Mucosa of gallbladder (tissue), 1 donor: ENCODE results near the gene KCNMB2. TPM values are rescaled to one million over a fixed set of nuclear protein-coding genes. Genes with fewer than 3 reads are reported as not detected.
A peak's percentile ranks its signal among the peaks of the same experiment; 100 is the strongest.
"Not testable (repeated sequence)": the region's sequence is repeated elsewhere in the genome, so short reads cannot be mapped to it uniquely, and the experiment has no call there.

Experiments
- DNase-seq: peaks from one replicate; pipeline ENCODE4 v3.0.0-alpha.2; 2020; ENCODE audit warnings: low spot score
- total RNA-seq: library from RNA; stranded (reverse); gene quantifications from one replicate; pipeline ENCODE4 v1.2.1, GENCODE V29; 2021
- donor health status: DM: no; HTN: no; CAD: no.

Gene KCNMB2
- 4.4 TPM for total RNA-seq

DNA sequence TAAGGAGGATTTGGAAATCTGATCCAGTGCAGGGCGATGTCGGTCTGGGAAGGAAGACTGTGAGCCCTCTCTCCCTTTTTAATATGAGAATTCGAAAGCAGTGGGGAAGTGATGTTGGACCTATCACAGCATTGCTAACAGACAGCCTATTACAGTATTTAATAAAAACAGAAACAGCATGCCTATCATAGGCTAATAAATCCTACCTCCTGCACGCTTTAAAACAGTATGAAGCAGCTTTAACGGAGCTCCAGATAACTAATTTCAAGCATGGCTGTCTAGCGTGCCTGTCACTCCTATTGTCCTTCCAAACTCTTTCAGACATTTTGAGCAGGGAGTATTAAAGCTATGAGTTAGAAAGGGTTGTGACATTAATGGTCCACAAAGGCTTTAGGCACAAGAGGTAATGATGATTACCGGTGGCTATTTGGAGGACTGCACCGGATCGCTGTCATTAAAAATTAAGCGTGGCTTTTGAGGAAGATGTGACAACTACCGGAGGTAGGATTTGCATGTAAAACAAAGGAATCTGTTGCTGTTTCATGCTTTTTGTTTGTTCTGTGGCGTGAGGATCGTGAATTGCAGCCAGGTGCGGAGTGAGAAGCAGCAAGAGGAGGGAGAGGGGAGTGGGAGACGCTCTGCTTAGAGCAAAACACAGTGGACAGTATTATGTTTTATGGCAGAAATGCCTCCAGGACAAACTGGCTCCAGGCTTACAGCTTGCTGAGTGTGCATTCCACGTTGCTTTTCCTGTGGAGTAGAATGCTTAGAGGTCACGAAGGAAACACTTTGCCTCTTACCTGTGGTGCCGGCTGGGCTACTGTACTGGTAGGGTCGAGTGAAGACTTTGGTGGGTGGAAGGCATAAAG, at the start of gene KCNMB2:
TSS of gene KCNMB2 (plus strand) at position 226 of the 869 bp plus-strand sequence.
- no peak for DNase-seq

DNA sequence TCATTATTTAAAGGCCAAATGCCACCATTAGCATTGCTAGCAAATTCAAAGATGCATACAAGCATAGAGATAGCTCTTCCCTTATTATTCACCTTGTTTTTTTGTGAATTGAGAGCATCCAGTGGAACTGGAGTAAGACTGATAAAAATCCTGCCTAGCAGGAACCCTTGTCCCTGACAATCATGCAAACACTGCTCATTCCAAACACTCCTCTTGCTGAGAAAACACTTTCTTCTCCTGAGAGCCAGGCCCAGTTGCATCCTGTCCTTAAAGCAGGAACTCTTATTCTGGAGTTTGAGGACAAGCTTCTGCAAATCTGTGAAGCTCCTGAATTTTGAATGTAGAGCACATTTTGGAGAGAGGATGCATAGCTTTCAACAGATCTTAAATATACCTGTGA, 49.3 kb upstream of the KCNMB2 start:
- no peak for DNase-seq

DNA sequence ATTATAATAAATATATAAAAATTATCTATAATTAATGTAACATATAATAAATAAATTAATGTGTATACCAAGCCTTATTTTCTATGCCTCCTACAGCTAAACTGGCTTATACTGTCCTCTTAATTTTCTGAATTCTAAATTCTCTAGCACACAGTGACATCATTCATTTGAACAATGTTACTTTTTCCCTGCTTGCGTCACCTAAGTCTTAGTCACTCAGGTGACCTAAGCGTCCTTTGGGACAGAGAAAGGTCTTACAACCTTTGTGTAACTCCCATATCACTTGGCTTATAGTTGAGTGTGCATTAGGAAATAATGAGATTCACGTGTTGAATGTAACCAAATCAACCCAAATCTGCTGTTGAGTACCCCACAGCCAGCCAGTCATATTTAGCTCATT, 48.5 kb upstream of the KCNMB2 start:
- no peak for DNase-seq

DNA sequence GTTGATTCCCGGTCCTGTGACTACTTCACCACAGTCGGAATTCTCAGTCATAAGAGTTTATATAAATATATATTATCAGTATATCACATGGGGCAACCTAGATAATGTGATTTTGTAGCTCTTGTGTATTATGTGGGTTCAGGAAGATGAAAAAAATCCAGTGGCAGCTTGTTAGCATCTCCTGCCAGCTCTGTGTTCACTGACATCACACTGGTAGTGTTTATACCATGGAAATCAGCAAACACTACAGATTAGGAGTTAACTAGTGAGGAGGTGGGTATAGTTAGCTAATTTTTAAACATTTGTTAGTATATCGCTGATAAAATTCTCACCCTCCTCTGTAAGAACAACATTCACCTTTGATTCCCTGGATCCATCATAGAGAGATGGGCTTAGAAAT, 44.5 kb upstream of the KCNMB2 start:
- no peak for DNase-seq

DNA sequence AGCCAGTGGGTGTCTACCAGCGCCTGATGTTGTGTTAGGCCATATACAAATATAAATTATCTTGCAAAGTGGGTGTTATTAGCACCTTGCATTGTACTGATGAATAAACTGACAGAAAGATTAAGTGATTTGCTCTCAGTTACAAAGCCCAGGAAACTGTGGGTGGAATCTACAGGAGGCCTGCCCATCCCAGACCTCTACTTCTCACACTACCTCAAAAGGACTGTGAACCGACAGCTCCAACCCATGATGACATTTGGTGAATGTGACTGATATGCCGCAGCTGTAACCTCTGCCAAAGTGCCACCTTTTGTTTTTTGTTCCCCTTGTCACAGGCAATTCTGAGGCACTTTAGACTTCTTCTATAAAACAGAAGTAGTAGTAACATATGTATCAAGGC, 43.7 kb upstream of the KCNMB2 start:
- no peak for DNase-seq

DNA sequence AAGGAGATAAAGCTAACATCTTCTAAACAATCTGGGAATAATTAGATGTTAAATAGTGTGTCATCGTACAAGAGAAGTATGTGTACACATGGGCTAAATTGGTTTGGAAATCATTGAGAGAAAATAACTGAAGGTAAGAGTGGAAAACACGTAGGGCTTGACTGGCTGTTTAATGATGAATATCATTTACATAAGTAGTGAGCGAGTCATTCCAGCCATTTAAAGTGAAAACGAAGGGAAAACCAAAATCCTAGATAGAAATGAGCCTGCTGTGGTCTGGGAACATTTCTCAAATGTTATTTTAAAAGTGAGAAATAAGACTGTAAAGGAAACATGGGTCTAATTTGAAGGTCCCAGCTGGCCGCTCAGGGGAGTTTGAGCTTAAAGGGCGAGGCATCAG, 41.9 kb upstream of the KCNMB2 start:
- DNase-seq, result no peak

DNA sequence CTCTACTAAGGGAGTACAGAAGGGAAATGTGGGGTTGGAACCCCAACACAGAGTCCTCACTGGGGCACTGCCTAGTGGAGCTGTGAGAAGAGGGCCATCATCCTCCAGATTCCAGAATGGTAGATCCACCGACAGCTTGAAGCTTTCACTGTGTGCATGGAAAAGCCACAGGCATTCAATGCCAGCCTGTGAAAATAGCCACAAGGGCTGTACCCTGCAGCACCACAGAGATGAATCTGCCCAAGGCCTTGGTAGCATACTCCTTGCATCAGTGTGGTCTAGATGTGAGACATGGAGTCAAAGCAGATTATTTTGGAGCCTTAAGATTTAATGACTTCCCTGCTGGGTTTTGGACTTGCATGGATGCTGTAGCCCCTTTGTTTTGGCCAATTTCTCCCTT, 39.3 kb upstream of the KCNMB2 start:
- DNase-seq, result no peak

DNA sequence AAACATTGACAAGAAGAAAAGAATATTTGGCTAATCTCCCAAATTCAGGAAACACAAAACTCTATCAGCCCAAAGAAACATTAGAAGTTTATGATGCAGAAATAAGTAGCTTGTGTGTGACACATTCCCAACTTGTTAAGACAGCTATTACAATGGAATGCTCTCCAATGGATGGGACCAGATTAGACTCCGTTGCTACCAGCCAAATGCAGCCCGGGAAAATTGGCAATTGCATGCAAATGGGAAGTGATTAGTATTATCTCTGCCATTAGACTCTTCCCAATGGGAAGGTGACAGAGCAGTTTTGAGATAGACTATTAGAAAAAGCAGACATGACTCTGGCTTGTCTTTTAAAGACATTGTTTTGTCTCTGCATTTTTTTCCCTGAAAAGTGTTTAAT, 37.4 kb upstream of the KCNMB2 start:
- DNase-seq, result no peak

DNA sequence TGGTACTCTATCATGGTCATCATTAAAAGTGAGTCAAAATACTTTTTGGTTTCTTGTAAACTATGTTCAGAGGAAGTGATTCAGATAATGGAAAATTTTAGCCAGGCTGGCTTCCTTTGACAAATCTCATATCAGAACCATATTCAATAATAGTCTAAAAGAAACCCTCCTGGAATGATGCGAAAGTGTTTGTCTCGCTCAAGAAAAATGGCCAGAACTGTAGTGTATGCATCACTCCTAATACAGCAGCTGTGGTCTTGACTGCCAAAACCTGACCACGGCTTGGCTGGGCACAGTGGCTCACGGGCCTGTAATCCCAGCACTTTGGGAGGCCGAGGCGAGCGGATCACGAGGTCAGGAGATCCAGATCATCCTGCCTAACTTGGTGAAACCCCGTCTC, 35.6 kb upstream of the KCNMB2 start:
- no peak for DNase-seq

DNA sequence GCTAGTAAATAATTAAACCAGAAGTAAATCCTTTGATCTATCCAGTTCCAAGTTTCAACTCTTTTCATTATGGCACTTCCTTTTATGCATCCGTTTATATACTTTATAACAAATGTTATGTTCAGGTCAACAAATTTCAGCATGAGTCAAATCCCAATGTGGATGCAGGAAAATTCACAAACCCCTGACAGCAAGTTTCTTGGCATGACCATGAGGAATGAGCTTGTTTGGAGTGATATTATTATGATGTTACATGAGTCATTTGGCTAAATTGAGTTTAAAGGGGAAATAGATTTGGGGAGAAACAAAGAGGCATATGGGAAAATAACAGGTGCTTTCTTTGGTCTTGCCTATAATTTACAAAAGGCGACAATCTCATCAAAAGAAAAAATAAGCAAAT, 32.1 kb upstream of the KCNMB2 start:
- DNase-seq, result no peak

DNA sequence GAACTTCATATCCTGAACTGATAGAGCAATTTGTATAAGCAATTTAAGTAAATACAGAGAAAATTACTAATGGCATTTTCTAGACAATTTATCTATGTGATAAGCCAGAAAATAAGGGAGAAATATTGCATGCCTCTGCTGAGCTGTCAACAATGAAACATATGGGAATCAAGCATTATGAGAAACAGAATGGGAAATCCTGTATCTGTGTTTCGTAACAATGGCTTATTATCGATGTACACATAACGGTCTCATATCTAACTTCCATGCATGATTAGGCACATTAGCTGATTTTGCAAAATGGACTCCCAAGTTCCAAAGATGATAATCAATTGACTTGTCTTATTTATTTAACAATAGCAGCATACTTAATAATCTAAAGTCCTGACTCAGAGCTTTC, 30.4 kb upstream of the KCNMB2 start:
- no peak for DNase-seq

DNA sequence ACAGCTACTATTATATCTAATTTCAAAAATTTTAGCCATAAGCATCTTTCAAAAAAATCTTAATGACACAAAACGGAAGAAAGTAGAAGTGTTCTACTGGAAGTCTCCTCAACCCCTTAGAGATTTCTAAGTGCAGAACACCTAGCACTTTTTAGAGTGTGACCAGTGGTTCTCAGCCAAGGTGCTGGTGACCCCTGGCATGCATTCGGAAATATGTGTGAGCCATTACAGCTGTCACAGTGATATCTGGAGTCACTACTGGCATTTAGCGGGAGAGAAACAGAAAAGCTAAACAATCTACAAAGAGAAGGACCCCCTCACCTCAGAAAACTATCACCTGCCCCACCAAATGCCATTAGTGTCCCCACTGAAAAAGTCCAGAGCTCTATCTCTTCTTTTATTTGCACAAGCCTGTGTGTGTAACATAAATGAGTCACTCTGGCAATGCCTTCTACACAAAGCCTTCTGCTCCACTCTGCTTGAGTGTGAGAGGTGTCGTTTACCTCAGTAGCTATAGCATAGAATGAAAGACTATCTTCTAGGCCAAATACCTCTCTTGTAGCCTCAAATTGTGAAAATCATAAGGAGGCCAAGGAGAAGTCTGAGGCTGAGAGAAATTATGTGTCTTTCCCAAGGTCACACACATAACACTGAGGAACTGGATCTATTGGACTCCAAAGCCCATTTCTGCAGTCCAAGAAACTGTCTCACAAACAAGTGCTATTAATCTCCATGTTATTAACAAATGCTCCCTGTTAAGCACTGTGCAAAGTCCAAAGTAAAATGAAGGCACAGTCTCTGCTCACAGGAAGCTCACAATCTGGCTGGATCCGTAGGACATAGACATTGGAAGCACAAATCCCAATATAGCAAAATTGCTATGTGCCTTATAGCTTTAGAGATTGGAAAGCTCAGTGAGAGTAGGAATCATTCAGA, 28.5 kb upstream of the KCNMB2 start:
- DNase-seq, result peak; percentile 18

DNA sequence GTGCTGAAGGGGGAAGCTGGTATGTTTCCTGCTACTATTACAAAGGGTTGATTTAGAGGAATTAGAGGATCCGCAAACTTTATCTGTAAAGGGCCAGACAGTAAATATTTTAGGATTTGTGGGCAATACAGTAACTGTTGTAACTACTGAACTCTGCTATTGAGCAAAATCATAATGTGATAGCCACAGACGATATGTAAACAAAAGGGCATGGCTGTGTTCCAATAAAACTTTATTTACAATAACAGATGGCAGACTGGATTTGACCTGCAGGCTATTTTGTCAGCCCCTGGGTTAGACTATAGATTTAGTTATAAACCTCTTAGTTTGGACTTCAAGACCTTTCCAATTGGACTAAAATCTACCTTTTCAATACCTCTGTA, 27.8 kb upstream of the KCNMB2 start:
- DNase-seq, result no peak

DNA sequence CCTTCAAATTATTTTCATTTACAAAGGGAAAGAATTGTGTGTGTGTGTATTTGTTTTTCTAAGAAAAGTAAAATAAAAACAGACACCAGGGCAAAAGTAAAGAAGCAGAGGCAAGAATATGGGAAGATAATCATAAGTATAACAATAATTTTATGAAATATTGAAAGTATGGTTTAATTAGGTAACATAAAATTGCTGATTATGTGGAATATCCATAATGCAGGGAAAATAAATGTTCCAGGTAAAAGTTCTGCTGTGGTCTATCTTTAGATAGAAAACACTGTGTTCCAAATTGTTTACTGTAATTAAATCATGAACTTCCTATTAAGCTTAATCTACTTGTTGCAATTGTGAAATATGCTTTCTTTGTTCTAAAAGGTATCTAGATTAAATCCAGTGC, 25.7 kb upstream of the KCNMB2 start:
- DNase-seq, result no peak

DNA sequence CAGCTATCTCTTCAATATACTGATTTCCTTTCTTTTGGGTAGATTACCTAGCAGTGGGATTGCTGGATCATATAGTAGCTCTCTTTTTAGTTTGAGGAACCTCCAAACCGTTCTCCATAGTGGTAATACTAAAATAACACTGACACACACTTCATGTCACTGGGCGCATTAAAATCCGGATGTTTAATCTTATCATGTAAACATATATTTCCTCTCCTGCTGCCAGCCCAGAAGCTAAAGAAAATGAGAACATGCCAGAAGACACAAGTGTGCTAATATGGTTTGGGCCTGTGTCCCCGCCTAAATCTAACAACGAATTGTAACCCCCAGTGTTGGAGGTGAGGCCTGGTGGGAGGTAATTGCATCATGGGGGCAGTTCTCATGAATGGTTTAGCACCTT, 23.6 kb upstream of the KCNMB2 start:
- DNase-seq, result no peak

DNA sequence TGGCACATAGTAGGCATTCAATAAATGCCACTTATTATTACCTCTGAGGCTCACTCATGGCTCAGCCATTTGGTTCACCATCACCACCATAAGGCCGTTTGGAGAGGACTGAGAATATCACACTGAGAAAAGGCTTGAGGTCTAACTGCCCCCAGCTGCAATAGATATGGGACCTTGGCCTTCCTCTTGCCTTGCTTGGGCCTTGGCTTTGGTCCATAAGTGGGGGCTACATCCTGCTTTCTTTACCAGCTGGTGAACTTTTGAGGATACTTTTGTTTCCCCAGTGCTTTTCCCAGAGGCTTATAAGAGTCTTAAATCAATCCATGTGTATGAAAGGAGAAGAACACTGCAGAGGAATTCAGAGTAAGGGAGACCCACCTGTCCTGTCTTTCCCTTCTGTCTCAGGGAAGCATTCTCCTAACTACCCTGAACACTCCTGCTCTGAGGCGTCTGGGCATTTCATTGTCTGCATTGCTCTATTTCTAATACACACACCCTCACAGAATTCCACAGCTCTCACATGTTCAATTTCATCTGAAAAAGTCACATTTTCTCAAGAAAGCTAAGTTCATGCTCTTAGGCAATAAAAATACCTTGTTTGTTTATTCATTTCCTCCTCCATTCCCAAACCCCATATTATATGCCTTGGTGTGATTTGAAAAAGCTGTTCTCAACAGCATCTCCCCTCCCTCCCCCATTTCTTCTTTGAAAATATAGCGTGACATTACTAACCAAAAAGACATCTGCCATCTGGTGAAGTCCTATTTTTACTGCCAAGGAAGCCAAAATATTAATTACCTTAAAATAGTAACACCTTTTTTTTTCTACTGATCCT, 22.5 kb upstream of the KCNMB2 start:
- DNase-seq, result no peak

DNA sequence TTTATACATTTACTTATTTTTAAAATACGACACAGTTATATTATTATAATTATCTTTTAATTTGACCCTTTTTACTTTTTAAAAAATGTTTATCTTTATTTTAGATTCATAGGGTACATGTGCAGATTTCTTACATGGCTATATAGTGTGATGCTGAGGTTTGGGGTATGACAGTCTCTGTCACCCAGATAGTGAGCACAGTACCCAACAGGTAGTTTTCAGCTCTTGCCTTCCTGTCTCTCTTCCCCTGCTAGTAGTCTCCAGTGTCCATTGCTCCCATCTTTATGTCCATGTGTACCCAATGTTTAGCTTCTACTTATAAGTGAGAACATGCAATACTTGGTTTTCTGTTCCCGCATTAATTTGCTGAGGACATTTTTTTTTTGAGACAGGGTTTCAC, 21.8 kb upstream of the KCNMB2 start:
- no peak for DNase-seq

DNA sequence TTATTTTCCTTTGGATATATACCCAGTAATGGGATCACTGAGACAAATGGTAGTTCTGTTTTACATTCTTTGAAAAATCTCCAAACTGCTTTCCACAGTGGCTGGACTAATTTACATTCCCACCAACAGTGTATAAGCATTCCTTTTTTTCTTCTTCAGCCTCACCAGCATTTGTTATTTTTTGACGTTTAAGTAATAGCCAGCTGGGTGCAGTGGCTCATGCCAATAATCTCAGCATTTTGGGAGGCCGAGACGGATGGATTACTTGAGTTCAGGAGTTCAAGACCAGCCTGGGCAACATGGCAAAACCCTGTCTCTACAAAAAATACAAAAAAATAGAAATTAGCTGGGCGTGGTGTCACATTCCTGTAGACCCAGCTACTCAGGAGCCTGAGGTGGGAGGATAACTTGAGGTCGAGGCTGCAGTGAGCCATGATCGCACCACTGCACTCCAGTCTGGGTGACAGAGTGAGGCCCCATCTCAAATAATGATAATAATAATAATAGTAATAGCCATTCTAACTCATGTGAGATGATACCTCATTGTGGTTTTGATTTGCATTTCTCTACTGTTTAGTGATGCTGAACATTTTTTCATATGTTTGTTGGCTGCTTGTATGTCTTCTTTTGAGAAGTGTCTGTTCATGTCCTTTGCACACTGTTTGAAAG, 21.0 kb upstream of the KCNMB2 start:
- DNase-seq, result not testable (repeated sequence)

DNA sequence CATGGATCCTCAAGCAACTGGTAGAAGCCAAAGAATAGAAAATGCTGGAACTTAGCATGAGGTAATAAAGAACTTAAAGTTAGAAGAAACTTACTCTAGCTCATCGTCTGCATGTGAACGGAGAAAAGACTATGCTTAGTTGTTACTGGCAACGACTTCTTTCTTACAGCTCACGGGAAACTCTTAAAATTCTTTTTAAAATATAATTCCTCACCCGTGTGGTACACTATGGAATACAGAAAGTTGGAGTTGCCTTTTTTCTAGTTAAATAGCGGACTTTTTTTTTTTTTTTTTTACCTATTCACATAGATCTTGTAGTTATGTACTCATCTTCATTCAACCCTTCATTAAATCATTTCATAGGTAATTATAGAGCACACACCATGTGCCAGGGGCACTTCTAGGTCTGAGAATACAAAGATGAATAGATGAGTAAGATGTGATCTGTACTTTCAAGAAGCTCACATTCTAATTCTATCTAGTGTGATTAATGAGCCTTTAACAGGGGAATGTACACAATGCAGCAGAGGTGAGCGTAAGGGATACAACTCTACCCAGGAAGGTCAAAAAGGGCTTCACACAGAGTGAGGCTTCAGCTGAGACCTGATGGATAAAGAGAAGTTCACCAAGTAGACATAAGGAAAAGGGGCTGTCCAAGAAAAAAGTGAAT, 18.4 kb upstream of the KCNMB2 start:
- DNase-seq, result no peak

DNA sequence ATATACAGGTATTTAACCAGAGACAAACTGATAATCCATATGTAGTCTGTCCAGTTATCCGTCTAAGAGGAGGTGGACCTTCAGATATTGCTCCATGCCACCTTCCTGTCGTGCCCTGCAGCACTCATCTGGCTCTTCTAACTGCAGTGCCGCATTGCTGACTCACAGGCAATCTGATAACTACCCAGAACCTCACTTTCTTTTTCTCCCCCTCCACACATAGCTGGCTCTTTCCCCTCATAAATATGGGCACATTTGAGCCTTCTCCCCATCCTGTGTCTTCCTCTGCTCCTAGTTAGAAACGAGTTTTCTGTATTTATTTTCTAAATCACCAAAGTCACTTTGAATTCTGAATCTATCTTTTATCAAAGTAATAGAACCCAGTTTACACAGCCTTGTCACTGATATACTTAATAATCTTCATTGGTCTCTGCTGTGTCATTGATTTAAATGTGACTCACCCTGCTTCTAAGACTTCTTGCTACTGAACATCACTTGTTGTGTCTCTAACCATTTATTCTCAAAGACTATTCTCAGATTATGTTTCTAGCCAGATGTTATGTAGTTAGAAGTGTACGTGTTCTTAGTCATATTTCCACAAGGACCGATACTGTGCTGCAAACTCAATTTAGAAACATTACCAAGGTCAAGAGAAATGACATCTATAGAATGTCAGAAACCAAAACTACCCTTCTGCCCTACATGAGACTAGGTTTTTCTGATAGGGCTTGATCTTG, 17.4 kb upstream of the KCNMB2 start:
- DNase-seq, result peak; percentile 21
